ENCODE data around the gene SNAP29.

SNAP29 gene

DNA sequence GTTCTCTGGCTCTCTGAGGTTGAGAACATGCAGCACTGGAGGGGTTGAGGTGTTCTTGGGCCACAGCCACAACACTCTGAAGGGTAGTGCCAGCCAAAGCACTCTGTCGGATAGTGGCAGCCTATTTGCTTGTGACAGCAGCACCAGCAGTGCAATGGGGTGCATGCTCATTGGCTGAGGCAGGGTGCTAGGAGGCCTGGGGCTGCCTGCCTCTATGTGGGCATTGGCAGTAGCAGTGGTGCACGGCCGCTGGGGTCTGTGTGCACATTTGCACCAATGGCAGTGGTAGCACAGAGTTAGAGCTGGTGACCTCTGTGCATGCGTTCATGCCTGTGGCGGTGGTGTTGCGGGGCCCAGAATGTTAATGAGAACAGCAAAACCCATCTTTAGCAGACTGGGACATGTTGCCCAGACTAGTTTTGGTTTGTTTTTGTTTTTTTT lies 25.6 kb upstream of the SNAP29 start:
- H3K36me3 ChIP-seq (ENCODE audit: control insufficient read depth in 2 of 2, insufficient read depth in 1 of 2, low read length in 2 of 2), result peaks cover 7 to 49% of the 10 kb centered on the region in 2 experiments; a peak in 2 of 3 replicates
- no peaks in the 10 kb centered on the region for H3K9me3 ChIP-seq (ENCODE audit: control insufficient read depth, insufficient read depth, low read depth, low read length)
- H3K4me1 ChIP-seq (ENCODE audit: control insufficient read depth, insufficient read depth, low read length), result no peaks in the 10 kb centered on the region
- ChIA-PET POLR2A (no interaction called here), CTCF (no interaction called here)
- H3K27ac ChIP-seq (ENCODE audit: extremely low read depth, low read depth, low read length), result no peak overlapping the region
- no peak overlapping the region for H3K4me3 ChIP-seq (ENCODE audit: low read depth, low read length)
- TF ChIP-seq SCRT2 (tag by site-specific recombination; IDR thresholded peaks at IDR 0.05), result no peak
- TF ChIP-seq ZNF274 (IDR thresholded peaks at IDR 0.05; ENCODE audit: low read length), result no peak
- TF ChIP-seq ZNF274 (tag by site-specific recombination; IDR thresholded peaks at IDR 0.05; ENCODE audit: borderline replicate concordance), result no peak
- TF ChIP-seq ZNF24 (tag by site-specific recombination; IDR thresholded peaks at IDR 0.05), result no peak
- no peak for TF ChIP-seq ZNF169 (tag by site-specific recombination; IDR thresholded peaks at IDR 0.05)
- TF ChIP-seq WT1 (tag by site-specific recombination; IDR thresholded peaks at IDR 0.05), result no peak
- no peak for TF ChIP-seq KLF9 (tag by site-specific recombination; IDR thresholded peaks at IDR 0.05; ENCODE audit: low read depth)
- TF ChIP-seq OSR2 (tag by site-specific recombination; IDR thresholded peaks at IDR 0.05), result no peak
- TF ChIP-seq ZNF302 (tag by site-specific recombination; IDR thresholded peaks at IDR 0.05; ENCODE audit: low read depth), result no peak
- no peak for TF ChIP-seq ZNF140 (tag by site-specific recombination; IDR thresholded peaks at IDR 0.05)

DNA sequence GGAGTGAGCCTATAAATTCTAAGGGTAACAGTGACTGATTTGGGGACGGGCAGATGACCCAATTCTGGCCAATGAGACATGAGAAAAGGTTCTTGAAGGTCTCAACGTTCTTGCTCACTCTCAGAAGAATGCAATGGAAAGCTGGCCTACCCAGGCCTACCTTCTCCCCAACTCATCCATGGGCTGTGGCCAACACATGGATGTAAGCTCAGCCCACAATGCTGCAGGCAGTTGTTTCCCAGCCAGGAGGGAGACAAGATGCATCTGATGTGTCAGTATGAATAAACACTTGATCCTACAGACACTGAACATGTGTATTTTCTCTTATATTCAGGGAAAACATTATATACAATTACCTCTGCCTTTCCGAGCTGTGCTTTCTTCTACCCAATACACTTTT lies 24.6 kb upstream of the SNAP29 start:
- no peaks in the 10 kb centered on the region for H3K4me1 ChIP-seq (ENCODE audit: control insufficient read depth, insufficient read depth, low read length)
- ChIA-PET POLR2A (interaction anchor here (0.8 kb wide), 1 partner anchor 32 kb away, joined by 3 read pairs; no protein-coding TSS in a partner anchor), CTCF (interaction anchor here (0.7 to 1.0 kb wide), 2 partner anchors 11 to 20 kb away, joined by 3 read pairs; no protein-coding TSS in a partner anchor)
- H3K36me3 ChIP-seq (ENCODE audit: control insufficient read depth in 2 of 2, insufficient read depth in 1 of 2, low read length in 2 of 2), result peaks cover 7 to 46% of the 10 kb centered on the region in 2 experiments; a peak in 2 of 3 replicates
- TF ChIP-seq ZNF114 (tag by site-specific recombination; IDR thresholded peaks at IDR 0.05), result no peak
- TF ChIP-seq, protein P1, sequence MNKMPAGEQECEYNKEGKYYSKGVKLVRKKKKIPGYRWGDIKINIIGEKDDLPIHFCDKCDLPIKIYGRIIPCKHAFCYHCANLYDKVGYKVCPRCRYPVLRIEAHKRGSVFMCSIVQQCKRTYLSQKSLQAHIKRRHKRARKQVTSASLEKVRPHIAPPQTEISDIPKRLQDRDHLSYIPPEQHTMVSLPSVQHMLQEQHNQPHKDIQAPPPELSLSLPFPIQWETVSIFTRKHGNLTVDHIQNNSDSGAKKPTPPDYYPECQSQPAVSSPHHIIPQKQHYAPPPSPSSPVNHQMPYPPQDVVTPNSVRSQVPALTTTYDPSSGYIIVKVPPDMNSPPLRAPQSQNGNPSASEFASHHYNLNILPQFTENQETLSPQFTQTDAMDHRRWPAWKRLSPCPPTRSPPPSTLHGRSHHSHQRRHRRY (tag by site-specific recombination; IDR thresholded peaks at IDR 0.05), result no peak
- no peak for TF ChIP-seq REPIN1 (tag by site-specific recombination; IDR thresholded peaks at IDR 0.05; ENCODE audit: low read depth)
- TF ChIP-seq ZNF37A (tag by site-specific recombination; IDR thresholded peaks at IDR 0.05), result no peak
- TF ChIP-seq ZNF777 (tag by site-specific recombination; IDR thresholded peaks at IDR 0.05; ENCODE audit: borderline replicate concordance), result no peak
- TF ChIP-seq MEIS1 (CRISPR knock-in tag; IDR thresholded peaks at IDR 0.05; ENCODE audit: borderline replicate concordance), result no peak
- H3K4me3 ChIP-seq (ENCODE audit: low read depth, low read length), result no peak overlapping the region
- no peak overlapping the region for H3K27ac ChIP-seq (ENCODE audit: extremely low read depth, low read depth, low read length)
- H3K9me3 ChIP-seq (ENCODE audit: control insufficient read depth, insufficient read depth, low read depth, low read length), result no peaks in the 10 kb centered on the region

- peaks cover 7 to 46% of the 10 kb centered on the region in 2 experiments; a peak in 2 of 3 replicates for H3K36me3 ChIP-seq (ENCODE audit: control insufficient read depth in 2 of 2, insufficient read depth in 1 of 2, low read length in 2 of 2)
- CTCF ChIA-PET, result interaction anchor here (0.7 to 1.0 kb wide), 2 partner anchors 11 to 20 kb away, joined by 3 read pairs; no protein-coding TSS in a partner anchor
- POLR2A ChIA-PET, result interaction anchor here (0.8 to 0.9 kb wide), 2 partner anchors 32 to 36 kb away, joined by 3 read pairs; no protein-coding TSS in a partner anchor
- no peak overlapping the region for H3K4me3 ChIP-seq (ENCODE audit: low read depth, low read length)
- no peaks in the 10 kb centered on the region for H3K4me1 ChIP-seq (ENCODE audit: control insufficient read depth, insufficient read depth, low read length)
- no peak overlapping the region for H3K27ac ChIP-seq (ENCODE audit: extremely low read depth, low read depth, low read length)
- no peaks in the 10 kb centered on the region for H3K9me3 ChIP-seq (ENCODE audit: control insufficient read depth, insufficient read depth, low read depth, low read length)
- TF ChIP-seq KLF16 (tag by site-specific recombination; IDR thresholded peaks at IDR 0.05) (no peak), ZNF561 (tag by site-specific recombination; IDR thresholded peaks at IDR 0.05; ENCODE audit: borderline replicate concordance) (no peak), ZNF394 (tag by site-specific recombination; IDR thresholded peaks at IDR 0.05; ENCODE audit: borderline replicate concordance) (no peak), GLI2 (tag by site-specific recombination; IDR thresholded peaks at IDR 0.05; ENCODE audit: borderline replicate concordance, low read depth) (no peak), ZBTB17 (tag by site-specific recombination; IDR thresholded peaks at IDR 0.05) (no peak), ZNF610 (tag by site-specific recombination; IDR thresholded peaks at IDR 0.05; ENCODE audit: borderline replicate concordance) (no peak)
- TF ChIP-seq, protein P2, sequence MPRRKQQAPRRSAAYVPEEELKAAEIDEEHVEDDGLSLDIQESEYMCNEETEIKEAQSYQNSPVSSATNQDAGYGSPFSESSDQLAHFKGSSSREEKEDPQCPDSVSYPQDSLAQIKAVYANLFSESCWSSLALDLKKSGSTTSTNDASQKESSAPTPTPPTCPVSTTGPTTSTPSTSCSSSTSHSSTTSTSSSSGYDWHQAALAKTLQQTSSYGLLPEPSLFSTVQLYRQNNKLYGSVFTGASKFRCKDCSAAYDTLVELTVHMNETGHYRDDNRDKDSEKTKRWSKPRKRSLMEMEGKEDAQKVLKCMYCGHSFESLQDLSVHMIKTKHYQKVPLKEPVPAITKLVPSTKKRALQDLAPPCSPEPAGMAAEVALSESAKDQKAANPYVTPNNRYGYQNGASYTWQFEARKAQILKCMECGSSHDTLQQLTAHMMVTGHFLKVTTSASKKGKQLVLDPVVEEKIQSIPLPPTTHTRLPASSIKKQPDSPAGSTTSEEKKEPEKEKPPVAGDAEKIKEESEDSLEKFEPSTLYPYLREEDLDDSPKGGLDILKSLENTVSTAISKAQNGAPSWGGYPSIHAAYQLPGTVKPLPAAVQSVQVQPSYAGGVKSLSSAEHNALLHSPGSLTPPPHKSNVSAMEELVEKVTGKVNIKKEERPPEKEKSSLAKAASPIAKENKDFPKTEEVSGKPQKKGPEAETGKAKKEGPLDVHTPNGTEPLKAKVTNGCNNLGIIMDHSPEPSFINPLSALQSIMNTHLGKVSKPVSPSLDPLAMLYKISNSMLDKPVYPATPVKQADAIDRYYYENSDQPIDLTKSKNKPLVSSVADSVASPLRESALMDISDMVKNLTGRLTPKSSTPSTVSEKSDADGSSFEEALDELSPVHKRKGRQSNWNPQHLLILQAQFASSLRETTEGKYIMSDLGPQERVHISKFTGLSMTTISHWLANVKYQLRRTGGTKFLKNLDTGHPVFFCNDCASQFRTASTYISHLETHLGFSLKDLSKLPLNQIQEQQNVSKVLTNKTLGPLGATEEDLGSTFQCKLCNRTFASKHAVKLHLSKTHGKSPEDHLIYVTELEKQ (tag by site-specific recombination; IDR thresholded peaks at IDR 0.05; ENCODE audit: borderline replicate concordance), result no peak
- TF ChIP-seq, protein P3, sequence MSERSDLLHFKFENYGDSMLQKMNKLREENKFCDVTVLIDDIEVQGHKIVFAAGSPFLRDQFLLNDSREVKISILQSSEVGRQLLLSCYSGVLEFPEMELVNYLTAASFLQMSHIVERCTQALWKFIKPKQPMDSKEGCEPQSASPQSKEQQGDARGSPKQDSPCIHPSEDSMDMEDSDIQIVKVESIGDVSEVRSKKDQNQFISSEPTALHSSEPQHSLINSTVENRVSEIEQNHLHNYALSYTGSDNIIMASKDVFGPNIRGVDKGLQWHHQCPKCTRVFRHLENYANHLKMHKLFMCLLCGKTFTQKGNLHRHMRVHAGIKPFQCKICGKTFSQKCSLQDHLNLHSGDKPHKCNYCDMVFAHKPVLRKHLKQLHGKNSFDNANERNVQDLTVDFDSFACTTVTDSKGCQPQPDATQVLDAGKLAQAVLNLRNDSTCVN (tag by site-specific recombination; optimal IDR thresholded peaks at IDR 0.05), result no peak
These were observed 24.1 kb upstream of the SNAP29 start for GRCh38 chr22:20834725-20835124.
